Neural progenitor cell (in vitro differentiated cells): ENCODE results near the gene CDHR2. TPM values are rescaled to one million over a fixed set of nuclear protein-coding genes. Genes with fewer than 3 reads are reported as not detected.

ENCODE experiments used
- DNase-seq: peaks from one replicate; pipeline ENCODE4 v3.0.0-alpha.2; 2016; ENCODE audit warnings: low spot score
- H2AFZ ChIP-seq: fragments of 200-600 bp; sonication (generic); replicated peaks from 2 replicates; pipeline ENCODE4 v1.6.1; 2016; ENCODE audit warnings: antibody characterized with exemption
- H3F3A ChIP-seq: fragments of 200-600 bp; sonication (generic); 2 replicates; pipeline ENCODE4 v1.6.1; 2016; ENCODE audit warnings: antibody characterized with exemption, low read depth
- H3K27ac ChIP-seq: fragments of 200-600 bp; sonication (generic); 2 replicates; pipeline ENCODE4 v1.5.1; 2016; ENCODE audit warnings: mild to moderate bottlenecking
- H3K27me3 ChIP-seq: fragments of 200-600 bp; sonication (generic); 2 replicates; pipeline ENCODE4 v1.6.1; 2016; ENCODE audit warnings: mild to moderate bottlenecking, moderate library complexity
- H3K36me3 ChIP-seq: fragments of 200-600 bp; sonication (generic); 2 replicates; pipeline ENCODE4 v1.5.1; 2016
- H3K4me1 ChIP-seq: fragments of 200-600 bp; sonication (generic); 2 replicates; pipeline ENCODE4 v1.6.1; 2016; ENCODE audit warnings: mixed run types
- H3K4me2 ChIP-seq: fragments of 200-600 bp; sonication (generic); 2 replicates; pipeline ENCODE4 v1.6.1; 2016
- H3K4me3 ChIP-seq: fragments of 200-600 bp; sonication (generic); 2 replicates; pipeline ENCODE4 v1.5.1; 2016
- H3K79me2 ChIP-seq: fragments of 200-600 bp; sonication (generic); 2 replicates; pipeline ENCODE4 v1.6.1; 2016; ENCODE audit warnings: low read depth
- H3K9ac ChIP-seq: fragments of 200-600 bp; sonication (generic); 2 replicates; pipeline ENCODE4 v1.6.1; 2016
- H3K9me3 ChIP-seq: fragments of 200-600 bp; sonication (generic); 2 replicates; pipeline ENCODE4 v1.5.1; 2016; ENCODE audit warnings: low read depth
- H4K20me1 ChIP-seq: fragments of 200-600 bp; sonication (generic); 2 replicates; pipeline ENCODE4 v1.6.1; 2016; ENCODE audit warnings: low read depth
- H3K27ac Mint-ChIP-seq: 3 replicates; pipeline ENCODE4 v1.8.0; 2021; ENCODE audit warnings: mixed read lengths
- H3K27me3 Mint-ChIP-seq: 2 replicates; pipeline ENCODE4 v1.8.0; 2022; ENCODE audit warnings: low read depth, mild to moderate bottlenecking, inconsistent platforms, moderate library complexity, mixed read lengths; ENCODE audit not compliant: insufficient read depth
- H3K36me3 Mint-ChIP-seq: 3 replicates; pipeline ENCODE4 v1.8.0; 2021; ENCODE audit warnings: mixed read lengths
- H3K4me1 Mint-ChIP-seq: 3 replicates; pipeline ENCODE4 v1.8.0; 2021; ENCODE audit warnings: mixed read lengths
- H3K4me3 Mint-ChIP-seq: 3 replicates; pipeline ENCODE4 v1.8.0; 2021; ENCODE audit warnings: mild to moderate bottlenecking, moderate library complexity, mixed read lengths
- H3K9me3 Mint-ChIP-seq: 3 replicates; pipeline ENCODE4 v1.8.0; 2020; ENCODE audit warnings: mixed read lengths
- CTCF ChIP-seq: fragments of 200-600 bp; sonication (generic); IDR thresholded peaks from 2 replicates; pipeline ENCODE4 v1.5.1; 2017; ENCODE audit warnings: antibody characterized with exemption, mild to moderate bottlenecking
- EZH2 ChIP-seq: fragments of 200-600 bp; sonication (generic); IDR thresholded peaks from 2 replicates; pipeline ENCODE4 v1.6.1; 2017; ENCODE audit warnings: antibody characterized with exemption, mild to moderate bottlenecking, moderate library complexity
- EZH2phosphoT487 ChIP-seq: fragments of 200-600 bp; sonication (generic); IDR thresholded peaks from 2 replicates; pipeline ENCODE4 v1.6.1; 2017; ENCODE audit warnings: antibody characterized with exemption
- total RNA-seq: library from RNA; depleted of rRNA; stranded (reverse); fragments of >200 nt; gene quantifications from 2 replicates; pipeline ENCODE4 v1.2.3, GENCODE V29; 2015; ENCODE audit warnings: low replicate concordance

The CDHR2 gene
- total RNA-seq, 1 donor from 2014 or later, result not detected

GRCh38 chr5:176629317-176629852, 80.2 kb downstream of the CDHR2 start:
- no peak overlapping the region for H3K9ac ChIP-seq
- Mint-ChIP-seq H3K4me1 (peaks cover 34% of the 10 kb centered on the region), H3K9me3 (peaks cover 2% of the 10 kb centered on the region), H3K27ac (no peak overlapping the region), H3K27me3 (peaks cover 68% of the 10 kb centered on the region), H3K36me3 (no peaks in the 10 kb centered on the region), H3K4me3 (peak overlapping the region; percentile 74)
- DNase-seq, result no peak
- peak overlapping the region; percentile 27 for H2AFZ ChIP-seq
- H3K9me3 ChIP-seq, result no peaks in the 10 kb centered on the region
- peak overlapping the region; percentile 54 for H3K4me3 ChIP-seq
- H3K4me1 ChIP-seq, result peaks cover 24% of the 10 kb centered on the region
- peaks cover 94% of the 10 kb centered on the region for H3K27me3 ChIP-seq
- H3K27ac ChIP-seq, result no peak overlapping the region
- TF ChIP-seq EZH2 (no peak), CTCF (no peak), EZH2phosphoT487 (no peak)
- H3K79me2 ChIP-seq, result no peaks in the 10 kb centered on the region
- peaks cover 23% of the 10 kb centered on the region for H4K20me1 ChIP-seq
- peaks cover 21% of the 10 kb centered on the region for H3F3A ChIP-seq
- H3K4me2 ChIP-seq, result peak overlapping the region; percentile 84
- H3K36me3 ChIP-seq, result no peaks in the 10 kb centered on the region

GRCh38 chr5:176629853-176630680, 80.9 kb downstream of the CDHR2 start, which contains the start of the genes EIF4E1B and SNCB:
Gene EIF4E1B (plus strand): TSS chr5:176630675. CDS start chr5:176642788, 12,113 bp downstream.
Gene SNCB (minus strand): TSS chr5:176630534. CDS start chr5:176629654, 880 bp downstream.
- DNase-seq, result peak; percentile 87
- peak within 1 kb of the TSS; percentile 76 for H3K4me3 Mint-ChIP-seq
- no peak within 1 kb of the TSS for H3K9ac ChIP-seq
- TF ChIP-seq CTCF (peak; percentile 16), EZH2phosphoT487 (peak; percentile 92), EZH2 (peak; percentile 98)
- peak within 1 kb of the TSS; percentile 84 for H3K4me2 ChIP-seq
- peak within 1 kb of the TSS; percentile 27 for H3K27ac Mint-ChIP-seq
- H3K4me1 Mint-ChIP-seq, result peaks cover 36% of the 10 kb centered on the region
- H3K4me3 ChIP-seq, result peak within 1 kb of the TSS; percentile 54
- H3K36me3 ChIP-seq, result no peaks in the 10 kb centered on the region
- H3F3A ChIP-seq, result peaks cover 24% of the 10 kb centered on the region
- no peaks in the 10 kb centered on the region for H3K9me3 ChIP-seq
- H3K27me3 ChIP-seq, result peaks cover 91% of the 10 kb centered on the region
- no peaks in the 10 kb centered on the region for H3K36me3 Mint-ChIP-seq
- no peaks in the 10 kb centered on the region for H3K79me2 ChIP-seq
- H3K4me1 ChIP-seq, result peaks cover 24% of the 10 kb centered on the region
- peak within 1 kb of the TSS; percentile 27 for H2AFZ ChIP-seq
- H3K27me3 Mint-ChIP-seq, result peaks cover 72% of the 10 kb centered on the region
- H3K9me3 Mint-ChIP-seq, result peaks cover 2% of the 10 kb centered on the region
- peaks cover 23% of the 10 kb centered on the region for H4K20me1 ChIP-seq
- H3K27ac ChIP-seq, result no peak within 1 kb of the TSS

GRCh38 chr5:176630681-176631222, 81.6 kb downstream of the CDHR2 start:
- H3K9me3 ChIP-seq, result no peaks in the 10 kb centered on the region
- TF ChIP-seq EZH2 (no peak), EZH2phosphoT487 (no peak), CTCF (no peak)
- peak overlapping the region; percentile 27 for H3K27ac Mint-ChIP-seq
- no peak overlapping the region for H3K9ac ChIP-seq
- H3K36me3 Mint-ChIP-seq, result no peaks in the 10 kb centered on the region
- H3K27me3 ChIP-seq, result peaks cover 84% of the 10 kb centered on the region
- no peak overlapping the region for H2AFZ ChIP-seq
- H3K4me1 Mint-ChIP-seq, result peaks cover 37% of the 10 kb centered on the region
- DNase-seq, result no peak
- H3K9me3 Mint-ChIP-seq, result peaks cover 2% of the 10 kb centered on the region
- H3K27me3 Mint-ChIP-seq, result peaks cover 73% of the 10 kb centered on the region
- H3K27ac ChIP-seq, result no peak overlapping the region
- H3K4me2 ChIP-seq, result peak overlapping the region; percentile 84
- no peaks in the 10 kb centered on the region for H3K79me2 ChIP-seq
- no peaks in the 10 kb centered on the region for H3K36me3 ChIP-seq
- H3K4me1 ChIP-seq, result peaks cover 24% of the 10 kb centered on the region
- peak overlapping the region; percentile 76 for H3K4me3 Mint-ChIP-seq
- H3K4me3 ChIP-seq, result peak overlapping the region; percentile 54
- H3F3A ChIP-seq, result peaks cover 31% of the 10 kb centered on the region
- peaks cover 23% of the 10 kb centered on the region for H4K20me1 ChIP-seq
